Activated T-helper 2 cell treated with anti-CD3 and anti-CD28 coated beads, Interferon-gamma antibody, Interleukin-2, Interleukin-4, amounts not matched to agents 10 μg/mL and 5 μg/mL and 100 μg/mL, durations not matched to agents 14 hours and 24 hours and 36 hours (primary cell): ENCODE measurements around the gene TBX18. TPM values are rescaled to one million over a fixed set of nuclear protein-coding genes. Genes with fewer than 3 reads are reported as not detected.

ENCODE experiments used
- DNase-seq: peaks from one replicate; pipeline ENCODE4 v3.0.0; 2021; ENCODE audit warnings: low spot score
- H3K27ac Mint-ChIP-seq: one replicate; pipeline ENCODE4 v1.8.0; 2021; ENCODE audit warnings: mixed read lengths
- H3K27me3 Mint-ChIP-seq: one replicate; pipeline ENCODE4 v1.8.0; 2021; ENCODE audit warnings: low read depth, mixed read lengths
- H3K36me3 Mint-ChIP-seq: one replicate; pipeline ENCODE4 v1.8.0; 2021; ENCODE audit warnings: low read depth, mixed read lengths
- H3K4me1 Mint-ChIP-seq: one replicate; pipeline ENCODE4 v1.8.0; 2021; ENCODE audit warnings: low read depth, mixed read lengths
- H3K4me3 Mint-ChIP-seq: one replicate; pipeline ENCODE4 v1.8.0; 2021; ENCODE audit warnings: low read depth, mild to moderate bottlenecking, moderate library complexity, mixed read lengths
- H3K9me3 Mint-ChIP-seq: one replicate; pipeline ENCODE4 v1.8.0; 2021; ENCODE audit warnings: mixed read lengths
- intact Hi-C: fragments of 100-400 bp; cut with micrococcal nuclease; formaldehyde crosslinking; loops from one replicate; pipeline ENCODE4 v1.15.1; 2023
- total RNA-seq: library from RNA; stranded (reverse); gene quantifications from 2 replicates; pipeline ENCODE4 v1.2.3, GENCODE V29; 2022

TBX18 gene
- total RNA-seq, 1 donor from 2014 or later, result not detected

DNA sequence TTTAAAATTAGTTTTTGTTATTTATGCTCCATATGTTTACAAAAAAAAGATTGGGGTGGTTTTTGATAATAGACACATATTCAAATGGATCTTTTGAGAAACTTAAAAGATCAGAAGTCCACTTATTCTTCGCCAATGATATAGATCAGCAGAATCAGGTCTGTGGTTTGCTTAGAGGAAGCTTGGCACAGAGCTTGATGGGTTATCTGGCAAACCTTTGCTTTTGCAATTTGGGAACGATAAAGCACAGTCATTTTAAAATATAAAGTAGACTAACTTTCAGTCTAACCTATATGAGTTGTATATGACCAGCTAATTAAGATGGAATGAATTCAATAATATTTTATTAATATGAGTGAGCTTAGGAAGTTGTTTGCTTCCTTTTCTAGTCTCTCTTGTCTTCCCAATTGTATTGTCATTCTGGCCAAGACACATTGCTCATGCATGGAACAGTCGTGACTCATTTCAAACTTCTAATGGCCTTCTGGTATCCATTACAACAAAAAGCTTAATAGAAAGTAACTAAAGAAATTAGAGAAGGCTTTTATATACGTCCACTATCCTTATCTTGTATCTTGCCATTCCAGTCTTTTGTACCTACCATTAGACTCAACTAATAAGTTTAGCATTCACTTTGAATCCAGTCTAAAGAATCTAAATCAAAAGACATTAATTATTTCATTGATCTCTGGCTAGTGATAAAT, 118.7 kb downstream of the TBX18 start:
- intact Hi-C loops, result no loop called here
- no peak for DNase-seq
- no peaks in the 10 kb centered on the region for H3K4me1 Mint-ChIP-seq
- H3K9me3 Mint-ChIP-seq, result no peaks in the 10 kb centered on the region
- no peak overlapping the region for H3K4me3 Mint-ChIP-seq
- no peak overlapping the region for H3K27ac Mint-ChIP-seq
- no peaks in the 10 kb centered on the region for H3K36me3 Mint-ChIP-seq
- H3K27me3 Mint-ChIP-seq, result no peaks in the 10 kb centered on the region

DNA sequence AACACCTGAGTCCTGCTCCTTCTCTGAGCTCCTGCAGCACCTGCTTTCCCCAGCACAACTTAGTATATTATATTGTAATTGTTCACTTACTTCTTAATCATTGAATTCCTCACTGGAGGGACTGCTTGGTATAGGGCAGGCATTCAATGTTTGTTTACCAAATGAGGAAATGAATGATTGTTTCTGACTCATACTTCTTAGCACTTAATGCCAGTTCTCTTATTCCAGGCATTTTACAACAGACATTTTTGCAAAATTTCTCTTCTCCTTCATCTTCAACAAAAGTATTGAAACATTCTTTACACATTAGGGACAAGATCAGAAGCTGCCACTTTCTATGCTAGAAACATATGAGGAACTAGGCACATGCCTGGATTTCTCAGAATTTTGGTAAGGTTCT, 119.4 kb downstream of the TBX18 start:
- H3K4me3 Mint-ChIP-seq, result no peak overlapping the region
- no peak for DNase-seq
- intact Hi-C loops, result no loop called here
- H3K4me1 Mint-ChIP-seq, result no peaks in the 10 kb centered on the region
- H3K27me3 Mint-ChIP-seq, result no peaks in the 10 kb centered on the region
- no peak overlapping the region for H3K27ac Mint-ChIP-seq
- H3K9me3 Mint-ChIP-seq, result no peaks in the 10 kb centered on the region
- no peaks in the 10 kb centered on the region for H3K36me3 Mint-ChIP-seq

DNA sequence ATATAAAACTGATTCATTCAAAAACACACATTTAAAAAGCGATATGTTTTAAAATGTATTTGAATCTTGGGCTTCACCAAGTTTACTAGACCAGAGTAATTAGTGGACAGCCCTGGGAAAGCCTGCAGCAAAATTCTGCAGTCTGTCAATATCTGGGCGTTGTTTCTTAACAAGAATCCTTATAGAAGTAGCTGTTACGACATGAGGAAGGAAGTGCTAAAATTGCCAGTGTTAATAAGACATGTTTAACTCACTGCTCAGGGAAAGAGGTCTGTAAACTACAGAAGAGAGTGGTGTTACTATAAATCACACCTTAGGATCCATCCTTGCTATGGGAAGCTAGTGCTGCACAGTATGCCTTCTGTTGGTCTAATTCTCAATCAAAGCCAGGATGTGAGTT, 120.6 kb downstream of the TBX18 start:
- Mint-ChIP-seq H3K9me3 (no peaks in the 10 kb centered on the region), H3K27me3 (no peaks in the 10 kb centered on the region), H3K4me3 (no peak overlapping the region), H3K36me3 (no peaks in the 10 kb centered on the region), H3K27ac (no peak overlapping the region), H3K4me1 (no peaks in the 10 kb centered on the region)
- no peak for DNase-seq
- intact Hi-C loops, result no loop called here

DNA sequence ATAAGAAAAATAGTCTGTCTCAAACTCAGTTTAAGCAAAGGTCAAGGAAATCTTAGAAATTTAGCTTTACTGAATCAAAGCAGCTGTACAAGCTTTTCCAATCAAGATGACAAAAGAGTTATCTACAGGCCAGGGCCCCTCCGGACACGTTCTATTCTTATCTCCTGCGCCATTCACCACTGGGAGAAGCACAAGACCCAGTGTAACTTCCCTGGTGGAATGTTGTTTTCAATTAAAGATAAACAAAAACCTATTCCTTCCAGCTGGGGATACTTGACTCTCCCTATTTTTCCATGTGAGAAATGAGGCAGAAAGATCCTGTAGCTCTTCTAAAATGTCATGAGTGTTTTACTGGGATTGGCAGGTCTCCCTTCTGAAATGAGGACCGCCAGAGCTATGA, 123.3 kb downstream of the TBX18 start:
- H3K9me3 Mint-ChIP-seq, result peaks cover 10% of the 10 kb centered on the region
- intact Hi-C loops, result no loop called here
- no peaks in the 10 kb centered on the region for H3K27me3 Mint-ChIP-seq
- no peak overlapping the region for H3K4me3 Mint-ChIP-seq
- DNase-seq, result no peak
- H3K4me1 Mint-ChIP-seq, result no peaks in the 10 kb centered on the region
- H3K27ac Mint-ChIP-seq, result no peak overlapping the region
- no peaks in the 10 kb centered on the region for H3K36me3 Mint-ChIP-seq

DNA sequence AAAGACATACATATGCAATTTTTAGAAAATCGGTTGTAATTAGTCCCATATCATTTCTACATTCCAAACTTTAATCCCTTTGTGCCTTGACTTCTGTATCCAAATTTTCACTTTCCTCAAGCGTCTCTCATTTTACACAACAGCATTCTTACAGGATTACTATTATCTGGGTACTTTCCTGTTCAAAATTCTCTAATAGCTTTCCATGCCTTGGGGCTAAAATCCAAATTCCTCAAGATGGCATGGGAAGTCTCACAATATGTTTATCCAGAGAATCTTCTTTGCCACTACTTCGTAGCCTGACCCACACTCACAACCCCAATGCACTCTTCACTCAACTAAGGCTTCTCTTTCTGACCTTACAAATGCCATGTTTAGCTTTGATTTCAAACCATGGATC, 125.0 kb downstream of the TBX18 start:
- Mint-ChIP-seq H3K27ac (no peak overlapping the region), H3K27me3 (no peaks in the 10 kb centered on the region), H3K4me3 (no peak overlapping the region), H3K4me1 (no peaks in the 10 kb centered on the region), H3K9me3 (peaks cover 10% of the 10 kb centered on the region), H3K36me3 (no peaks in the 10 kb centered on the region)
- intact Hi-C loops, result no loop called here
- DNase-seq, result no peak

DNA sequence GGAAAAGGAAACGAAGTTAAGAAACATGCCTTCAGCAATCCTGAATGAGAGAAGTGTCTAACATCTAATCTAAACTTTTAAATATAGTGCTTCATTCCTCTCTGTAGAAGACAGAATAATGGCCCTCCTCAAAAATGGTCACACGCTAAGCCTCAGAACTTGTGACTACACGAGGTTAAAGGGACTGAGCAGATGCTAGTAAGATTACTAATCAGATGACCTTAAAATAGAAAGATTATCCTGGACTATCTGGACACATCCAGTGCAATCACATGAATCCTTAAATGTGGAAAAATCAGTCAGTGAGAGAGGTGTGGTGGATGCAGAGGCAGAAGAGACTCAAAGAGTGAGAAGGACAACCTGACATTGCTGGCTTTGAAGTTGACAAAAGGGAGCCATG, 126.1 kb downstream of the TBX18 start:
- Mint-ChIP-seq H3K36me3 (no peaks in the 10 kb centered on the region), H3K9me3 (peaks cover 10% of the 10 kb centered on the region), H3K27me3 (no peaks in the 10 kb centered on the region), H3K4me3 (no peak overlapping the region), H3K27ac (no peak overlapping the region), H3K4me1 (no peaks in the 10 kb centered on the region)
- intact Hi-C loops, result no loop called here
- no peak for DNase-seq
